Peyer's patch (tissue), 4 donors: ENCODE measurements around the gene KDM8. TPM values are rescaled to one million over a fixed set of nuclear protein-coding genes. Genes with fewer than 3 reads are reported as not detected.

Experiments used
- DNase-seq, 3 donors: peaks; one replicate each; pipeline ENCODE4 v3.0.0-alpha.2; 2017 to 2019
- H3K27ac ChIP-seq, 4 donors: fragments of 200-600 bp; sonication (generic); one replicate each; pipeline ENCODE4 v1.5.1; 2016 to 2019
- H3K27me3 ChIP-seq, 2 donors: fragments of 200-600 bp; sonication (generic); one replicate each; pipeline ENCODE4 v1.5.1; 2019
- H3K36me3 ChIP-seq, 3 donors: fragments of 200-600 bp; sonication (generic); one replicate each; pipeline ENCODE4 v1.5.1; 2016 to 2019
- H3K4me1 ChIP-seq, 4 donors: fragments of 200-600 bp; sonication (generic); one replicate each; pipeline ENCODE4 v1.5.1; 2016 to 2019
- H3K4me3 ChIP-seq, 4 donors: fragments of 200-600 bp; sonication (generic); 1 replicate in 3 of 4; 2 replicates in 1 of 4; pipeline ENCODE4 v1.5.1; 2016 to 2019; ENCODE audit warnings: mild to moderate bottlenecking in 1 of 4
- H3K9me3 ChIP-seq, 4 donors: fragments of 200-600 bp; sonication (generic); one replicate each; pipeline ENCODE4 v1.5.1; 2016 to 2019; ENCODE audit warnings: mild to moderate bottlenecking in 1 of 4
- POLR2A ChIP-seq, 2 donors: fragments of 450-650 bp; IDR thresholded peaks; one replicate each; pipeline ENCODE4 v1.5.1; 2017; ENCODE audit warnings: antibody characterized with exemption in 2 of 2, mild to moderate bottlenecking in 2 of 2, moderate library complexity in 2 of 2
- total RNA-seq, 4 donors: library from RNA; depleted of rRNA; stranded (reverse); fragments of >200 nt; gene quantifications; one replicate each; pipeline ENCODE4 v1.1.0, GENCODE V29; 2016
- TF ChIP-seq, protein P1 (sequence below), 6 experiments: fragments of 450-650 bp in 4 of 6; fragments of 200-600 bp in 2 of 6; sonication (generic) in 1 of 6; IDR thresholded peaks; one replicate each; pipeline ENCODE4 v1.5.1; 2017 to 2019; ENCODE audit warnings: antibody characterized with exemption in 6 of 6, mild to moderate bottlenecking in 3 of 6, moderate library complexity in 1 of 6

KDM8 gene
- total RNA-seq, 4 donors from 2014 or later: 22.3 to 130 (median 40.9) TPM

DNA sequence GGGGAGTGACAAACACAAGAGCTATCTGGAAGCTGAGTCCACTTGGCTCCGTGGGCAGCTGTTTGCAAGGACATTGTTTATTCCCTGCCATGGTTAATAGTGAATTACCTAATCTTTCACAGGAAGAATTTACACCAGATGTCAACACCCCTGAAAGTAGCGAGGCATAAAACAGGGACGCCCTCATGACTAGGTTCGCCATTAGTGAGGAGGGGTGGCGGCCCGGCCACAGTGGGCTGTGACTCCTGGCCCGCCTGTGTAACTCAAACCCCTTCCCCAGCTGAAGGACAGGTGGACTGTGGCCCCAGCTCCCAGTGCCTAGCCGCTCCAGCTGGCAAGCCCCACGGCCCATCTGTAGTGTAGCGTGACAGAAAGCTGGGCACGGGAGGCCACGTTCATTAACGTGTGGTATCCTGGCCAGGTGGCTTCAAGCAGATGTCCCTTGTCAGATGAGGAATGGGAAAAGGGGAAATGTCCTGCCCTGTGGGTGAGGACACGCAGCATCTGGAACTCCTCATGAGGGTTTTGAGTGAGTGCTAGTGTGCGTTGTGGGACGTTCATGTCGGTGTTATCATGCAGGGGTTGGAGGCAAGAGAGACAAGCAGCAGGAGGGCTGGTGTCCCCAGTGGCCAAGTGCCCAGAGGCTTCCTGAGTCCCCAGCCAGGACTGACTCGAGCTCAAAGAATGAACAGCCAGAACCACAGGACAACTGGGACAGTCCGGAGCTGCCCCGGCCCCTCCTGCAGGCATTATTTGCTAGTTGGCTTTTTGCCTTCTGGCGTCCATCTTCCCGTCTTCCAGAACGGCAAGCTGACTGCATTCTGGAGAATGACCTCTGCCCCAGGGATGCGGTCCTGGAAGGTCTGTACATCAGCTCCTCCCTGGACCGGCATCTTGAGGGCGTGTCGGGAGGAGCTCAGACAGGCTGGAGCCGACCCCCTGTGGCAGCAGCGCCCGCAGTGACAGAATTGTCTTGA, 19.2 kb downstream of the KDM8 start:
- H3K4me3 ChIP-seq: no peak overlapping the region
- no peak for TF ChIP-seq POLR2A (IDR thresholded peaks at IDR 0.05)
- TF ChIP-seq, protein P1, sequence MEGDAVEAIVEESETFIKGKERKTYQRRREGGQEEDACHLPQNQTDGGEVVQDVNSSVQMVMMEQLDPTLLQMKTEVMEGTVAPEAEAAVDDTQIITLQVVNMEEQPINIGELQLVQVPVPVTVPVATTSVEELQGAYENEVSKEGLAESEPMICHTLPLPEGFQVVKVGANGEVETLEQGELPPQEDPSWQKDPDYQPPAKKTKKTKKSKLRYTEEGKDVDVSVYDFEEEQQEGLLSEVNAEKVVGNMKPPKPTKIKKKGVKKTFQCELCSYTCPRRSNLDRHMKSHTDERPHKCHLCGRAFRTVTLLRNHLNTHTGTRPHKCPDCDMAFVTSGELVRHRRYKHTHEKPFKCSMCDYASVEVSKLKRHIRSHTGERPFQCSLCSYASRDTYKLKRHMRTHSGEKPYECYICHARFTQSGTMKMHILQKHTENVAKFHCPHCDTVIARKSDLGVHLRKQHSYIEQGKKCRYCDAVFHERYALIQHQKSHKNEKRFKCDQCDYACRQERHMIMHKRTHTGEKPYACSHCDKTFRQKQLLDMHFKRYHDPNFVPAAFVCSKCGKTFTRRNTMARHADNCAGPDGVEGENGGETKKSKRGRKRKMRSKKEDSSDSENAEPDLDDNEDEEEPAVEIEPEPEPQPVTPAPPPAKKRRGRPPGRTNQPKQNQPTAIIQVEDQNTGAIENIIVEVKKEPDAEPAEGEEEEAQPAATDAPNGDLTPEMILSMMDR (IDR thresholded peaks at IDR 0.05): no peak
- H3K36me3 ChIP-seq: peaks cover 0 to 30% (median 0%) of the 10 kb centered on the region in 3 donors
- DNase-seq: no peak
- peak overlapping the region in 3 of 4 donors; percentile 17 to 55 (median 38) for H3K27ac ChIP-seq
- no peaks in the 10 kb centered on the region for H3K9me3 ChIP-seq
- peaks cover 0 to 24% (median 0%) of the 10 kb centered on the region in 4 donors for H3K4me1 ChIP-seq
- H3K27me3 ChIP-seq: no peaks in the 10 kb centered on the region

DNA sequence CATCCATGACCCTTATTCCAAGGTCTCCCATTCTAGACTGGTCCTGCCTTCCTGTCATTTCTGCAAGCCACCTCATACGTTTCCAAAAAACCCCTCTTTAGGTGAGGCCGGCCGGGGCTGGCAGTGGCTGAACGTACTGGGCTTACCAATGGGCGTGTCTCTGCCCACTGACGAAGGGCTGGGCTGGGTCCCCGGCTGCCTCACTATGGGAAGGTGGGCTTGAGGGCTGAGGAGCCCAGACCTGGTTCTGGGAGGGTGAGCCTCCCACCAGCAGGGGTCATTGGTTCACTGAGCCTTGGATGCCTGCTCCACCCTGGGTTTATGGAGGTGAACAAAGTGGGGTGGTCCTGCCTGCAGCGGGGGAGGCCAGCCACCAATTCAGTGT, 19.9 kb downstream of the KDM8 start:
- Histone ChIP-seq H3K27ac (peak overlapping the region in 2 of 4 donors; percentile 17 to 55), H3K36me3 (peaks cover 0 to 24% (median 0%) of the 10 kb centered on the region in 3 donors), H3K4me1 (peaks cover 0 to 24% (median 0%) of the 10 kb centered on the region in 4 donors), H3K9me3 (no peaks in the 10 kb centered on the region), H3K27me3 (no peaks in the 10 kb centered on the region), H3K4me3 (no peak overlapping the region)
- TF ChIP-seq, protein P1 (IDR thresholded peaks at IDR 0.05): peak in 2 of 6 experiments; percentile 4 to 9
- TF ChIP-seq POLR2A (IDR thresholded peaks at IDR 0.05): no peak
- DNase-seq: no peak

DNA sequence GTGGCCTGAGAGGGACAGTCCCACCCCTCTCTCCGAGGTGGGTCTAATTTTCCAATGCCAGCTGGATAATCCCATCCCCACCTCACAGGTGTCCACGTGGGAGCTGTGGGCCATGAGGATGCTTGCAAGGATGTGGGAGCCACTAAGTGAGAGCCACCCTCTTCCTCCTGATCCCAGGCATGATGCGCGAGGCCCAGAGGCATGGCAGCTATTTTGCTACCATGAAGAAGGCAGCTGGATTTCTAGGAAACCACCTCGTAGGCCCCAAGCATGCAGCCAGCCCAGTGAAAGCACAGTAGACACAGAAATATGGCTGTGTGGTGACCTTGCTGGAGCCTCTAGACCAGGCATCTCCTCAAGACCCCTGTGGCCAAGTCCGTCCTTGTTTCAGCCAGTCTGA, 20.4 kb downstream of the KDM8 start:
- Histone ChIP-seq H3K4me3 (no peak overlapping the region), H3K36me3 (peaks cover 0 to 24% (median 0%) of the 10 kb centered on the region in 3 donors), H3K4me1 (peaks cover 0 to 24% (median 0%) of the 10 kb centered on the region in 4 donors), H3K27me3 (no peaks in the 10 kb centered on the region), H3K27ac (no peak overlapping the region), H3K9me3 (no peaks in the 10 kb centered on the region)
- DNase-seq: no peak
- TF ChIP-seq, protein P1 (IDR thresholded peaks at IDR 0.05): no peak
- no peak for TF ChIP-seq POLR2A (IDR thresholded peaks at IDR 0.05)

DNA sequence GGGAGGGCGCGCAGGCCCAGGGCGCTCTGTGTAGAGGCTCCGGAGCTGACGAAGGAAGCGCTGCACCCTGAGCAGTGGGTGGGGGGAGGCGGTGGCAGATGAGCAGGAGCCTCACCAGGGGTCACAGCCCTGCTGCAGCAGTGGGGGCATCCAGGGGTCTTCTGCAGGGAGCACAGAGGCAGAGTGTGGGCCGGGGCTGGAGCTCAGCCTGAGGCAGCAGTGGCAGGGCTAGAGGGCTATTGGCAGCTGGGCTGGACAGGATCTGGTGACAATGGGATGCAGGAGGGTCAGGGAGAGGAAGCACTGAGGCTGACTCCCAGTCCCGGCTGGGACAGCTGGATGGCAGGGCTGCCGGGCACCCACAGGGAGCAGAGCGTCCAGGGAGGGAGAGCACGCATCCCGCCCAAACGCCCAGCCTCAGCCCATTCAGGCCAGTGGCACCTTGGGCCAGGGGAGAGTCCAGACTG, 21.0 kb downstream of the KDM8 start:
- Histone ChIP-seq H3K4me3 (no peak overlapping the region), H3K4me1 (peaks cover 0 to 29% (median 0%) of the 10 kb centered on the region in 4 donors), H3K27ac (no peak overlapping the region), H3K36me3 (peaks cover 0 to 21% (median 0%) of the 10 kb centered on the region in 3 donors), H3K27me3 (no peaks in the 10 kb centered on the region), H3K9me3 (no peaks in the 10 kb centered on the region)
- TF ChIP-seq POLR2A (IDR thresholded peaks at IDR 0.05): no peak
- TF ChIP-seq, protein P1 (IDR thresholded peaks at IDR 0.05): no peak
- no peak for DNase-seq

DNA sequence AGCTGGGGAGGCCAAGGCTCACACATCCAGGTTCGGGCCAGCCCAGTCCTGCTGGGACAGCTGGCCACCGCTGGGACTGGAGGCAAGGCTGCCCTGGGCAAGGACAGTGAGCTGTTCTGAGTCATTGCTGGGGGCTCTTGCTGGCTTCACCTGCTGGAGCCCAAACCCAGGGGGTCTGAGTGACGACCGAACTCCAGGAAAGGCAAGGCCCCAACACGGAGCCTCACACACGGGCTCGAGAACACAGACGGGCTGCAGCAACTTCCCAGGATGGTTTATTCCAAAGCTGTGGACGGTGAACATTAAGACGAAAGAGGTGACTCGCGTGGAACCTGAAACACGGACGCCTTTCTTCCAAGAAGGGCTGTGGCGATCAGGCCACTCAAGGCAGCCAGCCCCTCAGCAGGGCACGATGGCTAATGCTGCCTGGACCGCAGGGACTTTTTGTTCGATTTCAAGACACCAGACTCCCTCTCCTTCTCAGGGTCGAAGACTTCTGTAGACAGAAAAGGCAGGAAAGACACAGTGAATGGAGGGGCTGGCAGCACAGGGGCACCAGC, 21.5 kb downstream of the KDM8 start:
- Histone ChIP-seq H3K36me3 (peaks cover 0 to 16% (median 0%) of the 10 kb centered on the region in 3 donors), H3K9me3 (no peaks in the 10 kb centered on the region), H3K27ac (peak overlapping the region in 1 of 4 donors; percentile 91), H3K4me1 (peaks cover 0 to 34% (median 0%) of the 10 kb centered on the region in 4 donors), H3K27me3 (no peaks in the 10 kb centered on the region), H3K4me3 (no peak overlapping the region)
- TF ChIP-seq, protein P1 (IDR thresholded peaks at IDR 0.05): no peak
- no peak for TF ChIP-seq POLR2A (IDR thresholded peaks at IDR 0.05)
- DNase-seq: peak in 1 of 3 donors; percentile 42
